Activated CD4-positive, alpha-beta T cell treated with anti-CD3 and anti-CD28 coated beads, Interleukin-2, amount 50 U/mL, for 1 hour (primary cell): ENCODE results near the gene KMO.

Source experiments
- DNase-seq: peaks from one replicate; pipeline ENCODE4 v3.0.0-alpha.2; 2020

KMO gene

GRCh38 chr1:241631674-241632073 is 99.5 kb downstream of the KMO start:
- DNase-seq: no peak

- DNase-seq: no peak
Measured at GRCh38 chr1:241632987-241633386, 100.8 kb downstream of the KMO start.

- no peak for DNase-seq
Measured at GRCh38 chr1:241635556-241636152, 103.5 kb downstream of the KMO start.

GRCh38 chr1:241636291-241636690 is 104.1 kb downstream of the KMO start:
- DNase-seq: no peak

GRCh38 chr1:241637046-241637590 is 104.9 kb downstream of the KMO start:
- no peak for DNase-seq

- no peak for DNase-seq
Measured at GRCh38 chr1:241637604-241638003, 105.4 kb downstream of the KMO start.

- DNase-seq: no peak
Measured at GRCh38 chr1:241638099-241638682, 106.0 kb downstream of the KMO start.

- DNase-seq: no peak
Measured at GRCh38 chr1:241638909-241639622, 106.9 kb downstream of the KMO start.

- peak; percentile 8 for DNase-seq
Measured at GRCh38 chr1:241639623-241640148, 107.5 kb downstream of the KMO start.

GRCh38 chr1:241640149-241640866 is 108.1 kb downstream of the KMO start, which contains the start of the genes CHML and OPN3:
CHML (minus strand) TSS chr1:241640369; CDS start chr1:241635766, 4,603 bp downstream.
OPN3 (minus strand) TSS chr1:241640369; CDS start chr1:241640254, 115 bp downstream.
- DNase-seq: peak; percentile 86

GRCh38 chr1:241640867-241641622 is 108.9 kb downstream of the KMO start:
- DNase-seq: no peak

GRCh38 chr1:241641773-241642592 is 109.8 kb downstream of the KMO start:
- DNase-seq: no peak

GRCh38 chr1:241642593-241642944 is 110.4 kb downstream of the KMO start:
- DNase-seq: no peak

- no peak for DNase-seq
Measured at GRCh38 chr1:241644259-241644658, 112.1 kb downstream of the KMO start.

- DNase-seq: no peak
Measured at GRCh38 chr1:241645199-241645598, 113.0 kb downstream of the KMO start.
